ENCODE data around the gene SMCO2.

Gene SMCO2

GRCh38 chr12:27446436-27446835, at the start of gene SMCO2:
SMCO2 (plus strand) TSS chr12:27446736; CDS start chr12:27470632, 23,896 bp downstream.
- no peak for DNase-seq (ENCODE audit: low read depth)

GRCh38 chr12:27398466-27398865, 48.1 kb upstream of the SMCO2 start:
- DNase-seq (ENCODE audit: low read depth): no peak

GRCh38 chr12:27399074-27399473, 47.5 kb upstream of the SMCO2 start:
- DNase-seq (ENCODE audit: low read depth): no peak

- no peak for DNase-seq (ENCODE audit: low read depth)
These were observed 45.6 kb upstream of the SMCO2 start for GRCh38 chr12:27400856-27401354.

GRCh38 chr12:27412047-27412446, 34.5 kb upstream of the SMCO2 start:
- DNase-seq (ENCODE audit: low read depth): no peak

- DNase-seq (ENCODE audit: low read depth): no peak
These were observed 23.8 kb upstream of the SMCO2 start for GRCh38 chr12:27422697-27423096.

GRCh38 chr12:27424631-27425230, 21.8 kb upstream of the SMCO2 start:
- DNase-seq (ENCODE audit: low read depth): peak; percentile 71

GRCh38 chr12:27425306-27425705, 21.2 kb upstream of the SMCO2 start:
- DNase-seq (ENCODE audit: low read depth): no peak

GRCh38 chr12:27426743-27427487, 19.6 kb upstream of the SMCO2 start:
- DNase-seq (ENCODE audit: low read depth): no peak

GRCh38 chr12:27427824-27428223, 18.7 kb upstream of the SMCO2 start:
- no peak for DNase-seq (ENCODE audit: low read depth)

- DNase-seq (ENCODE audit: low read depth): no peak
These were observed 18.1 kb upstream of the SMCO2 start for GRCh38 chr12:27428466-27428865.

- DNase-seq (ENCODE audit: low read depth): no peak
These were observed 16.9 kb upstream of the SMCO2 start for GRCh38 chr12:27429606-27430005.

GRCh38 chr12:27431185-27431584, 15.4 kb upstream of the SMCO2 start:
- no peak for DNase-seq (ENCODE audit: low read depth)

- no peak for DNase-seq (ENCODE audit: low read depth)
These were observed 11.6 kb upstream of the SMCO2 start for GRCh38 chr12:27434673-27435565.

- no peak for DNase-seq (ENCODE audit: low read depth)
These were observed 10.5 kb upstream of the SMCO2 start for GRCh38 chr12:27436029-27436428.

GRCh38 chr12:27436768-27437167, 9.8 kb upstream of the SMCO2 start:
- DNase-seq (ENCODE audit: low read depth): no peak

- DNase-seq (ENCODE audit: low read depth): no peak
These were observed 8.7 kb upstream of the SMCO2 start for GRCh38 chr12:27437839-27438238.

- DNase-seq (ENCODE audit: low read depth): no peak
These were observed 1.2 kb downstream of the SMCO2 start for GRCh38 chr12:27447761-27448160.

- DNase-seq (ENCODE audit: low read depth): no peak
These were observed 2.5 kb downstream of the SMCO2 start for GRCh38 chr12:27449026-27449425.

- no peak for DNase-seq (ENCODE audit: low read depth)
These were observed 3.5 kb downstream of the SMCO2 start for GRCh38 chr12:27449893-27450534.

GRCh38 chr12:27451036-27451825, 4.7 kb downstream of the SMCO2 start:
- no peak for DNase-seq (ENCODE audit: low read depth)
